Measurements from ENCODE around the gene C19orf25.
"Not testable (repeated sequence)": the region's sequence is repeated elsewhere in the genome, so short reads cannot be mapped to it uniquely, and the experiment has no call there.

The C19orf25 gene

DNA sequence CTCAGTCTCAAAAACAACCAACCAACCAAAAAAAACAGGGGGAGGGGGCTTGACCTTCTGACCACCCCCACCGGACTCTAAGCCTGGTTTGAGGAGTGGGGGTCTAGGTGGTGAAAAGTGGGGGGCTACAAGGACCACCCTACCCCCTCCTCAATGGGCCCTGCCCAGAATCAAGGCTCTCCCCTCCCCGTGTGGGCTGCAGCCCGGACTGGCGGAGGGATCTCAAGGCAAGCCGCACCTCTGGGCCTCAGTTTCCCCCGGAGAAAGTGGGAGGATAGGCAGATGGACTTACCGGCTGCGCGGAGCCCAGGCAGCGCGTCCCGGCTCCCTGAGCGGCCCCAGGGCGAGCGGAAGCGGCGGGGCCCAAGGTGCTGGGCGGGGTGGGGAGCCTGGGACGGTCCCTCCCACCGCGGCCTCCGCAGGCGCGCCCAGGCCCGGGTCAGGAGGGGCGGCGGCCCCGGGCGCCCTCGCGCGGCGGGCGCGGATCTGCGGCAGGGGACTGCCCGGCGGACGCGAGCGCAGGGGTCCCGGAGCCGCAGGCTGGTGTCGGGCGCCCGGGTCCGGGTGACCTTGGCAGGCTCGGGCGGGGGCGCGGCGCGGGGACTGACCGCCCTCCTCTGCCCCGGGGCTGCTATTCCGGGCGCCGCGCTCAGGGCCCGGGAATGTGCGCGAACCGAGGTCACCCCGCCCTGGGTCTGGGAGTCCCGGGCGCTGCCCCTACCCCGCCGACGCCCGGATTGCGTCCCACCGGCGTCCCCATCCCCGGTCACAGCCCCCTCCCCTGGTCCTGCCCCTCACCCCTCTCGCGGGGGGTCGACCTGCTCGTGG is 33.9 kb upstream of the C19orf25 start, which contains the start of gene ADAMTSL5:
TSS of gene ADAMTSL5 (minus strand) at position 349 of the 828 bp plus-strand sequence. CDS start 2,076 bp downstream, outside the sequence.
- DNase-seq: peak; percentile 22 to 58

- no peak for DNase-seq
Measured at GRCh38 chr19:1511318-1512317, 32.6 kb upstream of the C19orf25 start.

DNA sequence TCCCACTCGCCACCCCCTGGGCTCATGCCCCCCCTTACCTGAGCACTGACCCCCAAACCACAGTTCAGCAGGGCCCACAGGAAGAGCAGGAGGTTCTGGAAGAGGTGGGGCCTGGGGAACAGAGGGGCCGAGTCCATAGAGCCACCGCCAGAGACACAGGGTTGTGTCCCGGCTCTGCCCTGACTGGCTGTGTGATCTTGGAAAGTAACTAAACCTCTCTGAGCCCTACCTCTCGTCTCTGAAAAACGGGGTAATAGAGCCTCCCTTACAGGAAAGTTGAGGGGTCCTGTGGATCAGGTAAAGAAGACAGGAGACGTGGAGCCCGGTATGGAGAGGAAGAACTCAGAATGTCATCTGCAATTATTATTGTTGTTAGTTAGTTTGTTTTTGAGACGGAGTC is 31.8 kb upstream of the C19orf25 start:
- no peak for DNase-seq

GRCh38 chr19:1510442-1510806 is 31.4 kb upstream of the C19orf25 start:
- DNase-seq: no peak

- DNase-seq: no peak
Measured at GRCh38 chr19:1509602-1510441, 30.8 kb upstream of the C19orf25 start.

DNA sequence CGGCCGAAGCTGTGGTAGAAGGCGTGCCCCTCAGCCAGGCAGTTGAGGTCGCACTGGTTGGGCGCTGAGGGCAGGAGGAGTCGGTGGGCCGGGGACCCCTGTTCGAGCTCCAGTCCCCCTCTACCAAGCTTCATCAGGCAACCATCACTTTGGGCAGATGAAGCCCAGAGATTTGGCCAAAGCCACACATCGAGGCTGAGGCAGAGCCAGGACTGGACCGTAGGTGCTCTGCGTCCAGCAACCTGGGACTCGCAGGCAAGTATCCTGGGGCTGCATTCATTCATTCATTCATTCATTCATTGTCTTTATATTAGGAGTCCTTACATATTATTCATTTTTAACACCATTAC is 29.5 kb upstream of the C19orf25 start:
- DNase-seq: no peak

GRCh38 chr19:1507763-1508506 is 28.9 kb upstream of the C19orf25 start:
- DNase-seq: peak; percentile 88

DNA sequence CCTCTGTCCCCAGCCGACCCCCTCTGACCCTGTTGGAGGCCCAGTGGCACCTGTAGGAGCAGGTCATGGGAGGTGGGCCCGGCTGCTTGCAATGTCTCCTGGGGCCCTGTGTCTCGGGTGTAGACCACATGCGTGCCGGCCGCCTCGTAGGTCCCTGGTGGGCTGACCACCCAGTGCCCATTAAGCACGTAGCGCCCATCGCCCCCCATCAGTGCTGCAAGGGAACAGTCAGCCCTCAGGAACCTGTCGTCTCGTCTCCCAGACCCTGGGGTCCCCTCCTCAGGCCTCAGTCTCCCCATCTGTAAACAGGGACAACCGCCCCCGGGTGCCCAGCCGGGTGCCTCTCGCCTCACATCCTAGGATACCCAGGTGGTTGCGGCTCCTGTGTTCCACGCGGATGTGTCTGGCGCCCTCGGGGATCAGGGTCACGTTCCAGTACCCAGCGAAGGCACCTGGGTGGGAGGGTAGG is 28.2 kb upstream of the C19orf25 start:
- no peak for DNase-seq

DNA sequence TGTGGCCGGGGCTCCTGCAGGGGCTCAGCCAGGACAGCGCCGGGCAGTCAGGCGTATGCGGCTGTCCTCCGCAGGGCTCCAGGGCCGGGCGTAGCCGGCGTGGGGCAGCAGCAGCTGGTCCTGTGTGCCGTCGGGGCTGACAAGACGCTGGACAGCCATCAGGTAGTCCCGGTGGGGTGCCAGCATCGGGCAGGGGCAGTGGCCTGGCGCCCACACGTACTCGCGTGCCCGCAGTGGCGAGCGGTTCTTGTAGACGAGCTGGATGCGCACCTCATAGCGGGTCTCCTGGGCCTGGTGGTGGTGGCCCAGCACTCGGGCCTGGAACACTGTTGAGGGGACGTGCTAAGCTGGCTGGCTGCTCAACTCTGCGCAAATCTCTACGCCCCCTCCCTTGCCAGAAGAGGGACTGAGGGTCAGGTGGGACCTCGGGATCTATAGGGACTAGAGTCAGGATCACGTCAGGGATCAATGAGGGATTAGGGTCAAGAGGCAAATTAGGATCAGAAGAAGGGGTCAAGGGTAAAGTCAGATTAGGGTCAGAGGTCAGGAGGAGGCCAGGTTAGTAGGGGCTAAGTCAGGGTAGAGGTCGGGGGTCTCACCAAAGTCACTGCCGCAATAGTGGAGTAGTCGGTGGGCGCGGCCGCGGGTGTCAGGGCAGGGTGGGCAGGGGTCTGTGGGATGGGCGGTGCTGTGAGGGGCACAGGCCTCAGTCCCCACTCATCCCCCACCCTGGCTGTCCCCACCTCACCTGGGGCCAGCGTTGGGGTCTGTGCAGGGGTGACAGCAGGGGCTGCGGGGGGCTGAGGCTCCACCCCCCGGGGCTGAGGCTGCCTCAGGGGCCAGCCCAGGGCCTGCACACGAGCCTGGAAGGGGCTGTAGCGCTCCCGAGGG is 27.2 kb upstream of the C19orf25 start:
- no peak for DNase-seq

DNA sequence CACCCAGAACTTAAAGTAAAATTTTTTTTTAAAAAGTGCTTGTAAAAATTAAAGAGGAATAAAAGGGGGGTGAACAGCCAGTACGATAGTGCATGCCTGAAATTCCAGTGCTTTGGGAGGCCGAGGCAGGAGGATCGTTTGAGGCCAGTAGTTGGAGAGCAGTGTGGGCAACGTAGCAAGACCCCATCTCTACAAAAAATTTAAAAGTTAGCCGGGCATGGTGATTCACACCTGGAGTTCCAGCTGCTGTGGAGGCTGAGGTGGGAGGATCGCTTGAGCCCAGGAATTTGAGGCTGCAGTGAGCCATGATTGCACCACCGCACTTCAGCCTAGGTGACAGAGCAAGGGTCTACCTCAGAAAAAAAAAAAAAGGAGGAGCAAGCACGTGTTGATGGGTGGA is 26.0 kb upstream of the C19orf25 start:
- no peak for DNase-seq

- DNase-seq: no peak
Measured at GRCh38 chr19:1503925-1504773, 25.1 kb upstream of the C19orf25 start.

DNA sequence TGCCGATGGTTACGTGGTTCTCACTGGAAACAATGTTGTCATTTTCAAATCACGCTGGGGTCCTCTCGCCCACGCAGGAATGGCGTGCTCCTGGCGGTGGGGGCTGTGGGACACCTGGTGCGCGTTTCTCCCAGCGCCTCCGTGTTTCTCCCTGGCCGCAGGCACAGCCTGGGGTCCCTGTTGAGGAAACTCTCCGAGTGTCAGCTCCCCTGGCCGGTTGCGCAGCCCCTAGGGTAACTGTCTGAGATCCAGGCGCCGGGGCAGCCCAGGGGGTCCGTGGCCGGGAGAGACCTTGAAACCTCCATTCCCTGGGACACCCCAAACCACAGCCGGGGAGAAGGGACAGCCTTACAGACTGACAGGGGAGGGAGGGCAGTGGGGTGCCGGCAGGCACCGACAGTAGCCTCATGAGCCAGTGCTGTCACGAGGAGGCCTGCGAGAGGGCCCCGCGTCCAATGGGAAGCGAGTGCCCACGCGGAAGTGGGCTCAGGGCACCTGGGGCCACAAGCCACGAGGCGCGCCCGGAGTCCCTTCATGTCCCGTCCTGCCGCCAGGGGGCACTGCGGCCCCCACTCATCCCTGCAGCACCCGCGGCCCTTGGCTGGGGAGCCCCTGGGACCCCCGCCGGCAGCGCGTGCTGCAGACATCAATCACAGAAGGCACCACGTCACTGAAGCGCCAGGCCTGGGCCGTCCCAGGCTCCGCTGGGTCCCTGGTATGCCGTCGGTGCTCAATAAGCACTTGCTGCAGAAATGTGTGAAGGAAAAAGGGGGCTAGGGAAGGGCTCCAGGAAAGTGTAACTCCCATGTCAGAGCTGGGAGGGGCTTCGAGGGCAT is 24.3 kb upstream of the C19orf25 start:
- DNase-seq: peak; percentile 58 to 79

DNA sequence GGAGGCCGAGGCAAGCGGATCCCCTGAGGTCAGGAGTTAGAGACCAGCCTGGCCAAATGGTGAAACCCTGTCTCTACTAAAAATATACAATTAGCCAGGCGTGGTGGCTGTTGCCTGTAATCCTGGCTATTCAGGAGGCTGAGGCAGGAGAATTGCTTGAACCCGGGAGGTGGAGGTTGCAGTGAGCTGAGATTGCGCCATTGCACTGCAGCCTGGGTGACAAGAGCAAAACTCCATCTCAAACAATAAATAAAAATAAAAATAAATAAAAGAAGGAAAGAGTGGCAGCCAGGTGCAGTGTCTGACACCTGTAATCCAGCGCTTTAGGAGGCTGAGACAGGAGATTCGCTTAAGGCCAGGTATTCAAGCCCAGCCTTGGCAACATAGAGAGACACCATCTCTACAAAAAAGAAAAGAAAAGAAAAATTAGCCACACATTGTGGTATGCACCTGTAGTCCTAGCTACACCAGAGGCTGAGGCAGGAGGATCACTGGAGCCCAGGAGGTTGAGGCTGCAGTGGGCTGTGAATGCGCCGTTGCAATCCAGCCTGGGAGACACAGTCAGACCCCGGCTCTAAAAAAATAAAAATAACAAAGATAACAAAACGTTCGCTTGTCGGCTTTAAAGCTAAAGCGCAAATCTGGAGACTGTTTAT is 23.5 kb upstream of the C19orf25 start:
- DNase-seq: no peak

- no peak for DNase-seq
Measured at GRCh38 chr19:1501200-1501595, 22.2 kb upstream of the C19orf25 start.

GRCh38 chr19:1499231-1499630 is 20.2 kb upstream of the C19orf25 start:
- not testable (repeated sequence) for DNase-seq

GRCh38 chr19:1497578-1498235 is 18.7 kb upstream of the C19orf25 start:
- DNase-seq: no peak
